Fibroblast of lung (primary cell): ENCODE data around the gene SLC28A1.

Source experiments
- CTCF ChIP-seq, 2 donors: IDR thresholded peaks in 1 of 2; conservative IDR thresholded peaks in 1 of 2; 1 replicate in 1 of 2; 2 replicates in 1 of 2; pipeline ENCODE4 v1.5.1; 2011 to 2012; ENCODE audit warnings: low read length in 2 of 2, control low read depth in 1 of 2, inconsistent platforms in 1 of 2, low read depth in 1 of 2, mild to moderate bottlenecking in 1 of 2
- EZH2 ChIP-seq: IDR thresholded peaks from 2 replicates; pipeline ENCODE4 v1.5.1; 2012; ENCODE audit warnings: low read length, control low read depth, mild to moderate bottlenecking; ENCODE audit errors: missing control alignments

- TF ChIP-seq EZH2 (no peak), CTCF (conservative IDR thresholded peaks at IDR 0.05 in 1 of 2, IDR thresholded peaks at IDR 0.05 in 1 of 2; ENCODE audit: low read depth in 1 of 2, low read length in 2 of 2) (no peak)
These were observed 91.4 kb downstream of the SLC28A1 start for GRCh38 chr15:84975871-84976351.
